NOMO-1 treated with dmso at 0.1 percent for 144 hours (cell line): Measurements from ENCODE around the gene MPP1.
A peak's percentile ranks its signal among the peaks of the same experiment; 100 is the strongest.
"Not testable (repeated sequence)": the region's sequence is repeated elsewhere in the genome, so short reads cannot be mapped to it uniquely, and the experiment has no call there.

ENCODE experiments used
- DNase-seq: peaks from one replicate; lab custom pipeline; 2025; ENCODE audit not compliant: unreplicated experiment; lab: John Stamatoyannopoulos, UW

MPP1 gene

GRCh38 chrX:154804957-154805695 is at the start of gene MPP1:
TSS of gene MPP1 (minus strand) at chrX:154805485. CDS start at chrX:154805373, 112 bp downstream.
- DNase-seq = peak; percentile 59

GRCh38 chrX:154850957-154851611 is 45.8 kb upstream of the MPP1 start:
- no peak for DNase-seq

DNA sequence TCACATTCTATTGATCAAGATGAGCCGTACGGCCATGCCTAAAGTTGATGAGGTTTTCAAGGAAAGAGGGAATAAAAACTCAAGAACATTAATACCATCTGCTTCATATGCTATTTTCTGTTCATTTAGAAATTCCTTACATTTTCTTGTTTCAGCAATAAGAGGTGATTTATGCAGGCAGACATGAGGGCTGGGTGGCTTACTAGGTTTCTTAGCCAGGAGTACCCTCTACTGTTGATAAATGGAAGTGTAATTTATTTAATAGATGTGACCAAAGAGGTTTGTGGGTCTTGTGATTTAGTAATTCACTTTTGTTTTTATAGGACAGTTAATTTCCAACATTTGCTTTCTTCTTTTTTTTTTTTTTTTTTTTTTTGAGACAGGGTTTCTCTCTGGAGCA is 35.6 kb upstream of the MPP1 start:
- DNase-seq = no peak

DNA sequence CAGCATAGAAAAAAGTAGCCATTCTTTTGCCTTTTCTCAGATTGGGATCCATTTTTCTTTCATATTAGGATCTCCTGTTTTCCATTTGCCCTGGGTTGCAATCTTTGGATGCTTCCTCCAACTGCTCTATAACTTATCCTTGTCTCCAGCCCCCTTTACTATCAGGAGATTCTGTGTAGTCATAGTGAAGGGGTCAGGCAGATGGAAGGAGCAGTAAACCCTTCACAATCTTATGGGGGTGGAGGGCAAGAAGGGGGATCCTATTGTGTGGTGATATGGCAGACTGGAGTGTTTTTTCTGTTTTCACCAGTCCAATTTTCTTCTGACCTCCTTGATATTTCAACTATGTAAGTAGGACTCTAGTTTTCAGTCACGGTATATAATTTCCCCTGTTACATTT is 30.9 kb upstream of the MPP1 start:
- no peak for DNase-seq

DNA sequence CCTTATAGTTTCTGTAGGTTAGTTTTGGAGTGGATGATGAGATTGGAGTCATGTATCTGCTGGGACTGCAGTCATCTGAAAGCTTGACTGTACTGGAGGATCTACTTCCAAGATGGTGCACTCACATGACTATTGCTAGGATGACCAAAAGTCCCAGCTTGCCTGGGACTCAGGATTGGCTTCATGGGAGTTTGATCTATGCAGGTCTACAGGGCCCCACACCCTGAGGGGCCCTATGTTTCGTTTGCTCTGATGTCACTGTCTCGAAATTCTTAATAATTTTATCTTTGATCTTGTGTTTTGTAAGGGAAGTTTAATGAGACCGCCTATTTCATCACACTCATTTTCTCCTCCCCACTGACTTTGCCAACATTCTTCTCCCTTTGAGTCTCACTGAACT is 29.3 kb upstream of the MPP1 start, which contains the start of gene SMIM9:
Gene SMIM9, minus strand, starts transcription at position 101 of the 400 bp plus-strand sequence. CDS start 3,806 bp downstream, outside the sequence.
- DNase-seq = no peak

DNA sequence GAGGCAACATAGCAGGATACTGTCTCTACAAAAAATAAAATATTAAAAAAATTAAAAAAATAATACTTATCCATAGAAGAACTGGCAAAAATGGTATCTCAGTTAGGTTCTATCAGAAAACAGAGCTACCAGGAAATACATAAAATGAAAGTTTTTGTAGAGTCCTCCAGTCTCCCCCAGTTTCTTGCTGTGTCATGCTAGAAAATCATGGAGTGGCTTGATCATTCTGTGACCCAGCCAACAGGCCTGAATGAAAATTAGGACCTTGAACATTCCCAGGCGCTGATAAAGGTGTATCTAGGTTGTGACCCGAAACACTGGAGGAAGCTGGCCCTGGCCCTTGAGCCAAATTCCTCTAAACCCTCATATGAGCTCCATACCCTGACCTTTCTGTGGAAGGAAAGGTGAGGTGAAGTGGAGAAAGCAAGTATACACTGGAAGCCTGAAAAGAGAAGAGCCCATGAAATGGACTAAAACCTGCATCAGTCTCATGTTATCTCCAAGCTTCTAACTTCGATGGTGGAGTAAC is 28.5 kb upstream of the MPP1 start:
- no peak for DNase-seq

GRCh38 chrX:154829926-154830442 is 24.7 kb upstream of the MPP1 start:
- no peak for DNase-seq

GRCh38 chrX:154829134-154829533 is 23.8 kb upstream of the MPP1 start:
- DNase-seq = no peak

- no peak for DNase-seq
These were observed 22.7 kb upstream of the MPP1 start for GRCh38 chrX:154828016-154828408.

GRCh38 chrX:154827194-154828015 is 22.1 kb upstream of the MPP1 start:
- no peak for DNase-seq

GRCh38 chrX:154825586-154825985 is 20.3 kb upstream of the MPP1 start:
- not testable (repeated sequence) for DNase-seq

DNA sequence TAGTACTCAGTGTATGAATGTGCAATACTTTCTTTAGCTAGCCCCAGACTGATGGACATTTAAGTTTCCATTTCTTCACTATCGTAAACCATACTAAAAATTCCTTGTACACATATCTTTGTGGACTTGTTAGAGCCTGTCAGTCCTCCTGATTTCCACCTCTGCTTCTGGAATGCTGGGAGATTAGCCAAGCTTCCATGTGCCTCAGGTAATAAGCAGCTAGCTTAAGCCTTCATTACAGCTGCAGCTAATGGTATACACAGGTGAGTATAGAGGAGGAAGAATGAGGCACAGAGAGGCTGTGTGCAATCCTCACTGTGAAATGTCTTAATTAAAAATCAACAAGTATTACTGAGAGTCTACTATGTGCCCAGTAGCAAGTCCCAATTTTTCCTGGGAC is 19.4 kb upstream of the MPP1 start:
- DNase-seq = no peak

- DNase-seq = no peak
These were observed 16.7 kb upstream of the MPP1 start for GRCh38 chrX:154822029-154822428.

- DNase-seq = no peak
These were observed 16.2 kb upstream of the MPP1 start for GRCh38 chrX:154821523-154821922.

DNA sequence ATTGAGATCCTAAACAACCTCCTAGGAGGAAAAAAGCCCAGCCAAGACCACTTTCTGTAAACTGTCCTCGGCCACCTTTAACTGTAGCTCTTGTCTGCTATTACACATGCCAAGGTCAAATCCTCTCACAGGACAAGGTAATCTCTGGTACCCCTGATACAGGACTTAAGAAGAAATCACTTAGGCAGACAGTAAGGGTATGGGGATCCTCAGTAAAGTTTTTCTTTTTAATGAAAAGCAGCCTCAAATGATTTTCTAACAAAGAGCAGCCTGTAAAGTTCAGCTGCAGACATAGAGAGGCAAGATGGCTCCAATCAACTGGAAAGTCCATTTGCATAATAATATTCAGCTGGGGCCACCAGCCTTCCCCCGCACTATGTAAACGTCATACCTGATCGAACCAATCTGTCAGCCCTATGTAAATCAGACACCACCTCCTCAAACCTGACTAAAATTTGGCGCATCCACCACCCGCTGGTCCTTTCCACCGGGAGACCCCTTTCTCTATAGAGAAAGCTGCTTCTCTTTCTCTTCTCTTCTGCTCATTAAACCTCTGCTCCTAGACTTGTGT is 14.6 kb upstream of the MPP1 start:
- DNase-seq = no peak

DNA sequence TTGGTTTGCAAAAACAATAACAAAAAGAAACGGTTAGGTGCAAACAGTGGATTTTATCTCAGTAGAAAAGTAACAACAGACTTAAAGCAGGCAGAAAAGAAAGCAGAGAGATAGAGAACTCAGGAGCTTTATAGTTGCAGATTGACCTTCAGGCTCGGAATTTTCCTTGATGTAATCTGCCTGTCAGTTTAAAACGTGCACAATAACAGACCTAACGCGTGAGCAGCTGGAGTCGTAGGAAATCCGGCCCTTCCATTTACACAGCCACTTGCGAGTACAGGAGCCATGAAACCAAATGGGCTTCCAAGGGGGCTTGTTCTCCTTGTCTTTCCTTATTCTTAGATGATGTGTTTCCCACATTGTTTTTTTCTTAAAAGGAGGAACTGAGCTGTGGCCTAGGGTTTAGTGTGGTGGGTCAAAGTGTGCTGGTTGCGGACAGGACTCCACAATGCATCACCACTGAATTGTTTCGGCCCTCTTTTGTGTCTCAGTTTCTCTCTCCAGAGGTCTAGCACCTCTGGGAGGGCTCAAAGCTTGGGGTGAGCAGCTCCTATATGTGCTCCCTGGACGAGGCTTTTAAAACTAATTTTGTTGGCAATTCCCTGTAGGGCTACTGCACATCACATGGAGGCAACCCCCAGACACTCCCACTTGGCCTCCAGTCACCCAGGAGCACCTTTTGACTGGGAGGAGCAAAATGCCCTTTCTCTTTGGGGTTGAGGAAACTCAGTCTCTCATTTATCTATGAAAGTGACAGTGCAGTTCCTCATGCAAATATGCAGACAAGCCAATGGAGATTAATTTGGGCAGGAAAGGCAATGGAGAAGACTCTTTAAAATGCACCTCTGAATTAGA is 13.9 kb upstream of the MPP1 start:
- no peak for DNase-seq

DNA sequence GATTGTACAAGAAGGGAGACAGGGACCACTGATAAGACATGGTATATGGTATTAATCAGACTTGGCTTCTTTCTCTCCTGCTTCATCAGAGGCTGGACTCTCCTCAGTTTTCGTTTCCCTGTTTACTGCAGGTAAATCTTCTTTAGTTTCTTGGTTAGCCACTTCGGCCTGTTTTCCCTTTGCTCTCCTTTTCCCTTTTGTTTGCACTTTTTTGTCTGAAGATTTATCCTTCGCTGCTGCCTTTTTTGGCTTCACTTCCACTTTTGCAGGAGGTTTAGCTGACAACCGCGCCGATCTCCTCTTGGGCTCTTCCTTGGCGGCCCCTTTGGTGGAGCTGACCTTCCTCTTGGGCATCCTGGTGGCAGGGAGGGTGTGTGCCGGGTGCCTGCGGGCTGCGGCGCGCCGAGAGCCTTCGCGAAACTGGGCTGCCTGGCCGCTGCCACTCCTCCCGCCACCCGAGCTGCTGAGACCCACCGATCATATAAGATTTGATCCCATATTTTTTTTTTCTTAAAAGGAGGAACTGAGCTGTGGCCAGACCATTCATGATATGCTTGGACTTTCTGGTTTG is 11.8 kb upstream of the MPP1 start:
- not testable (repeated sequence) for DNase-seq

DNA sequence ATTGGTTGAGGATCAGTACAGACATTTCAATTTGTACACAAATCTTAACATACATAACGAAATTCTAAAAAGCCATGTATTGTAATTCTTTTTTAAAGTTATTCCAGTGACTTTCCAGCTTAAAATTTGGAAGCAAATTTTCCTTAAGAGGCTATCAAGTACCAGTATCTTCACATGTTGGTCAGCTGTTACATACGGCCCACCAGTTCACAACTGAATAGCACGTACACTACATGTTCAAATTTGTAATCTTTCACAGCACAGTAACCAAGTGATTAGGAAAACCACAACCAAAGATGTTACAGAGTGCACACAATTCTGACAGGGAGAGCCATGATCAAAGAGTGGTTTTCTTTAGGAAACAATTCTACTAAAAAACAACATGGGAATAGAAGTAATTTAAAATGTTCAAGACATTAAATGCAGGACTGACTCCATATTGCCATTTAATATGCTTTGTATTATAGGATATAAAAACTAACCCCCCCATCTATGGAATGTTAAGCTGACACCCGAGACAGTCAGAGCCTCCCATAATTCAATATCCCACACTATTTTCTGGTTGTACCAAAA is 11.1 kb upstream of the MPP1 start:
- DNase-seq = not testable (repeated sequence)

GRCh38 chrX:154815274-154815818 is 10.1 kb upstream of the MPP1 start:
- no peak for DNase-seq
